ENCODE measurements around the gene OGDHL. TPM values are rescaled to one million over a fixed set of nuclear protein-coding genes. Genes with fewer than 3 reads are reported as not detected.
A peak's percentile ranks its signal among the peaks of the same experiment; 100 is the strongest.

Gene OGDHL
- 4.5 TPM for total RNA-seq
- long read RNA-seq, transcript OGDHL-201 (23 exons, 3,704 nt), result major isoform, 10 of 26 reads
- long read RNA-seq, partial matches to known transcripts, result 7 of 26 reads
- long read RNA-seq, other reads (novel, unspliced or antisense), result 6 of 26 reads

DNA sequence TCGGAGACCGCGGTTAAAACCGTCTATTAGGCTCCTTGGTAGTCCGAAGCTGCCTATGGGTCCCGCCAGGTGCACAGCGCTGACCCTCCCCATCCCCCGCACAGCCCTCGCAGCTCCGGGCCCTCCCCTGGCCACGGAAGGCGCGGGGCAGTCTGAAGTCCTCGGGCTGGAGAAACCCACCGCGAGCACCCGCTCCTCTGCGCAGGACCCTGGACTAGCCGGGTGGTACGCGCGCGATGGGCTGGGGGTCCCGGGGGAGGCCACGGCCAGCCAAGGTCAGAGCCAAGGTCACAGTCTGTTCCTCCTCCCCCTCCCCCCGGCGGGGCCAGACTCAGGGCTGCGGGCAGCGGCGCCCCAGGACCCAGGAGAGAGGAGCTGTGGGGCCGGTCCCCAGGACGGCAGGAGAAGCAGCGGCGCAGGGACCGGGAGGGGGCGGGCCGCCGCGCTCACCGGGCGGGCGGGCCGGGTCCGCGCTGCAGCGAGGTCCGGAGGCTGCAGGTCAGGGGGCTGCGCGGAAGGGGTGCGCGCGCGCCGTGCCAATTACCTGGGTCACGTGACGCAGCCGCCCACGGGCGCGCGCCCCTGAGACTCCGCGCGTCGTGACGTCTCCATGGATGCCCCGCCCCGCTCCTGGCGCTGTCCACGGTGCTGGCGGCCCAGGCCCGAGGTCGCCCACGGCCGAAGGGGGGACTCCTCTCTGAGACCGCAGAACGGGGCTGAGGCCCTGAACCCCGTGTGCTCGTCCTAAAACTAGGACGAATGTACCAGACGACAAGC is at the start of gene OGDHL:
Gene OGDHL (minus strand): TSS at position 535 of the 777 bp plus-strand sequence. CDS start 3,731 bp downstream, outside the sequence.
- H3K4me3 ChIP-seq, result peak within 1 kb of the TSS; percentile 75
- peaks cover 9% of the 10 kb centered on the region for H3K4me1 ChIP-seq
- peaks cover 10% of the 10 kb centered on the region for H3K9me3 ChIP-seq (replicated peaks)
- H3K27me3 ChIP-seq (ENCODE audit: low read depth), result peaks cover 75% of the 10 kb centered on the region
- TF ChIP-seq, protein P1, sequence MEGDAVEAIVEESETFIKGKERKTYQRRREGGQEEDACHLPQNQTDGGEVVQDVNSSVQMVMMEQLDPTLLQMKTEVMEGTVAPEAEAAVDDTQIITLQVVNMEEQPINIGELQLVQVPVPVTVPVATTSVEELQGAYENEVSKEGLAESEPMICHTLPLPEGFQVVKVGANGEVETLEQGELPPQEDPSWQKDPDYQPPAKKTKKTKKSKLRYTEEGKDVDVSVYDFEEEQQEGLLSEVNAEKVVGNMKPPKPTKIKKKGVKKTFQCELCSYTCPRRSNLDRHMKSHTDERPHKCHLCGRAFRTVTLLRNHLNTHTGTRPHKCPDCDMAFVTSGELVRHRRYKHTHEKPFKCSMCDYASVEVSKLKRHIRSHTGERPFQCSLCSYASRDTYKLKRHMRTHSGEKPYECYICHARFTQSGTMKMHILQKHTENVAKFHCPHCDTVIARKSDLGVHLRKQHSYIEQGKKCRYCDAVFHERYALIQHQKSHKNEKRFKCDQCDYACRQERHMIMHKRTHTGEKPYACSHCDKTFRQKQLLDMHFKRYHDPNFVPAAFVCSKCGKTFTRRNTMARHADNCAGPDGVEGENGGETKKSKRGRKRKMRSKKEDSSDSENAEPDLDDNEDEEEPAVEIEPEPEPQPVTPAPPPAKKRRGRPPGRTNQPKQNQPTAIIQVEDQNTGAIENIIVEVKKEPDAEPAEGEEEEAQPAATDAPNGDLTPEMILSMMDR (IDR thresholded peaks at IDR 0.05; ENCODE audit: borderline replicate concordance), result no peak
- no peak within 1 kb of the TSS for H3K27ac ChIP-seq (replicated peaks)
- DNase-seq, result peak; percentile 56
- intact Hi-C loops (cut with micrococcal nuclease), result no loop called here
- no peaks in the 10 kb centered on the region for H3K36me3 ChIP-seq

DNA sequence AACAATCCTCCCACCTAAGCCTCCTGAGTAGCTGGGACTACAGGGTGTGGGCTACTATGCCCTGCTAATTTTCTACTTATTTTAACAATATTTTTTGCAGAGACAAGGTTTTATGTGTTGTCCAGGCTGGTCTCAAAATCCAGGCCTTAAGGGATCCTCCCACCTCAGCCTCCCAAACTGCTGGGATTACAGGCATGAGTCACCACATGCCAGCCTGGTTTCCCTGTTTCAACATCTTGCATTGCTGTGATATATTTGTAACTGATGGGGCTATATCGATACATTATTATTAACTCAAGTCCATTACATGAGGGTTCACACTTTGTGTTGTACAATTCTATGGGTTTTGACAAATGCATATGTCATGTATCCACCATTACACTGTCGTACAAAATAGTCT is 41.9 kb upstream of the OGDHL start:
- H3K27me3 ChIP-seq (ENCODE audit: low read depth), result peaks cover 10% of the 10 kb centered on the region
- TF ChIP-seq, protein P1 (IDR thresholded peaks at IDR 0.05; ENCODE audit: borderline replicate concordance), result no peak
- intact Hi-C loops (cut with micrococcal nuclease), result no loop called here
- DNase-seq, result no peak
- H3K36me3 ChIP-seq, result no peaks in the 10 kb centered on the region
- H3K4me1 ChIP-seq, result no peaks in the 10 kb centered on the region
- H3K9me3 ChIP-seq (replicated peaks), result peaks cover 16% of the 10 kb centered on the region
- no peak overlapping the region for H3K27ac ChIP-seq (replicated peaks)
- H3K4me3 ChIP-seq, result no peak overlapping the region

DNA sequence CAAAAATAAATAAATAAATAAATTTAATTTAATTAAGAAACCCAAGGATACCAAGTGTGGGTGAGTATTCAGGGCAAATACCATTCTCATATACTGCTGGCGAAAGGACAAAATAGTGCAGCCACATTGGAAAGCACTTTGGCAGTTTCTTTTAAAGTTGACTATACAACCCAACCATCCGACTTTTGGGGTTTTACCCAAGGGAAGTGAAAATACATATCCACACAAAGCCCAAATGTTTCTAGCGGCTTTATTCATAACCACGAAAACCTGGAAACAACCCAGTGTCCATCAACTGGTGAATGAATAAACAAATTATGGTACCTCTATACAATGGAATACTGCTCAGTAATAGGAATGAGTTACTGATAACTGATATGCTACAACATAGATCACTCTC is 36.2 kb upstream of the OGDHL start:
- Histone ChIP-seq H3K4me1 (no peaks in the 10 kb centered on the region), H3K4me3 (no peak overlapping the region), H3K27me3 (ENCODE audit: low read depth) (peaks cover 19% of the 10 kb centered on the region), H3K36me3 (no peaks in the 10 kb centered on the region), H3K9me3 (replicated peaks) (no peaks in the 10 kb centered on the region), H3K27ac (replicated peaks) (no peak overlapping the region)
- no peak for DNase-seq
- intact Hi-C loops (cut with micrococcal nuclease), result no loop called here
- TF ChIP-seq, protein P1 (IDR thresholded peaks at IDR 0.05; ENCODE audit: borderline replicate concordance), result no peak

DNA sequence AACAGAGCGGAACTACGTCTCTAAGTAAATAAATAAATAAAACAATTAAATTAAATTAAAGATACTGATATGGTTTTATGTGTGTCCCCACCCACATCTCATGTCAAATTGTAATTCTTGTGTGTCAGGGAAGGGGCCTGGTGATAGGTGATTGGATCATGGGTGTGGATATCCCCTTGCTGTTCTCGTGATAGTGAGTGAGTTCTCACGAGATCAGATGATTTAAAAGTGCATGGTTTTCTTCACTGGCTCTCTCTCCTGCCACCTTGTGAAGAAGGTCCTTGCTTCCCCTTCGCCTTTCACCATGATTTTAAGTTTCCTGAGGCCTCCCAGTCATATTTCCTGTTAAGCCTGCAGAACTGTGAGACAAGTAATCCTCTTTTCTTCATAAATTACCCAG is 29.0 kb upstream of the OGDHL start:
- intact Hi-C loops (cut with micrococcal nuclease), result no loop called here
- Histone ChIP-seq H3K27ac (replicated peaks) (no peak overlapping the region), H3K9me3 (replicated peaks) (no peaks in the 10 kb centered on the region), H3K27me3 (ENCODE audit: low read depth) (peaks cover 28% of the 10 kb centered on the region), H3K4me3 (no peak overlapping the region), H3K36me3 (no peaks in the 10 kb centered on the region), H3K4me1 (no peaks in the 10 kb centered on the region)
- TF ChIP-seq, protein P1 (IDR thresholded peaks at IDR 0.05; ENCODE audit: borderline replicate concordance), result no peak
- no peak for DNase-seq

DNA sequence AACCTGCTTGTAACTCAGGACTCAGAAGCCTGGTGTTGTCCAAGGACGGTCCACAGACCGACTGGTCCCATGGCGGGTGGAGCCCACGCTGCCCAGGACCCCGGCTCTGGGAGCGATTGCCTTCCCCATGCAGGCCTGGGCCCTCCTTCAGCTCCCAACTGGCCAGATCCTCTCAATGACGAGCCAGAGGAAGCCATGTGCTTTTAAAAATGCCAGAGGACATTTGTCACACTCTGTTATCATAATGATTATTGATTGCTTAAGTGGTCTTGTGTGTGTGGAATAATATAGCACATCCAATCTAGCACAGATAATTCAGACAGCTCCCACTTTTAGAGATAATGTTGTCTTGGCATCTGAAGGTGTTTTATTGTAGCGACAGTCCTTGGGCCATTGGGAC is 22.6 kb upstream of the OGDHL start:
- Histone ChIP-seq H3K9me3 (replicated peaks) (no peaks in the 10 kb centered on the region), H3K4me3 (no peak overlapping the region), H3K27me3 (ENCODE audit: low read depth) (peaks cover 56% of the 10 kb centered on the region), H3K36me3 (no peaks in the 10 kb centered on the region), H3K27ac (replicated peaks) (no peak overlapping the region), H3K4me1 (no peaks in the 10 kb centered on the region)
- intact Hi-C loops (cut with micrococcal nuclease), result no loop called here
- DNase-seq, result no peak
- TF ChIP-seq, protein P1 (IDR thresholded peaks at IDR 0.05; ENCODE audit: borderline replicate concordance), result no peak

All from left ventricle myocardium inferior (tissue), 1 donor.